B cell (primary cell): ENCODE results near the gene CTDNEP1.

Experiments used
- CTCF ChIP-seq: fragments of 200-600 bp; IDR thresholded peaks from one replicate; pipeline ENCODE4 v1.8.0; 2022; ENCODE audit warnings: antibody characterized with exemption, mild to moderate bottlenecking
- EZH2 ChIP-seq: IDR thresholded peaks from 2 replicates; pipeline ENCODE4 v1.6.1; 2012; ENCODE audit warnings: borderline replicate concordance, low read depth, mild to moderate bottlenecking, moderate library complexity, low read length; ENCODE audit not compliant: insufficient read depth, poor library complexity, severe bottlenecking

GRCh38 chr17:7246779-7247178 lies 4.8 kb downstream of the CTDNEP1 start:
- no peak for TF ChIP-seq CTCF
- TF ChIP-seq EZH2 = no peak
